ENCODE data around the gene CFAP97.

- no peak for TF ChIP-seq CTCF (IDR thresholded peaks at IDR 0.05)
- TF ChIP-seq POLR2A (IDR thresholded peaks at IDR 0.05): no peak
These were observed 13.4 kb downstream of the CFAP97 start for GRCh38 chr4:185190306-185190856.
